Suprapubic skin (tissue), 4 donors: Measurements from ENCODE around the gene DTNB.

ENCODE experiments used
- CTCF ChIP-seq, 2 donors: fragments of 200-600 bp in 1 of 2; fragments of 450-650 bp in 1 of 2; sonication (generic) in 1 of 2; IDR thresholded peaks; one replicate each; pipeline ENCODE4 v1.5.1; 2016 to 2019; ENCODE audit warnings: antibody characterized with exemption in 2 of 2, mild to moderate bottlenecking in 1 of 2, moderate library complexity in 1 of 2
- POLR2A ChIP-seq, 2 donors: fragments of 450-650 bp; IDR thresholded peaks; one replicate each; pipeline ENCODE4 v1.6.1; 2017; ENCODE audit warnings: antibody characterized with exemption in 2 of 2, mild to moderate bottlenecking in 2 of 2, moderate library complexity in 2 of 2
- POLR2AphosphoS5 ChIP-seq, 3 donors: sonication (generic); formaldehyde crosslinking; IDR thresholded peaks; one replicate each; pipeline ENCODE4 v1.6.1; 2017; ENCODE audit warnings: antibody characterized with exemption in 3 of 3

DNA sequence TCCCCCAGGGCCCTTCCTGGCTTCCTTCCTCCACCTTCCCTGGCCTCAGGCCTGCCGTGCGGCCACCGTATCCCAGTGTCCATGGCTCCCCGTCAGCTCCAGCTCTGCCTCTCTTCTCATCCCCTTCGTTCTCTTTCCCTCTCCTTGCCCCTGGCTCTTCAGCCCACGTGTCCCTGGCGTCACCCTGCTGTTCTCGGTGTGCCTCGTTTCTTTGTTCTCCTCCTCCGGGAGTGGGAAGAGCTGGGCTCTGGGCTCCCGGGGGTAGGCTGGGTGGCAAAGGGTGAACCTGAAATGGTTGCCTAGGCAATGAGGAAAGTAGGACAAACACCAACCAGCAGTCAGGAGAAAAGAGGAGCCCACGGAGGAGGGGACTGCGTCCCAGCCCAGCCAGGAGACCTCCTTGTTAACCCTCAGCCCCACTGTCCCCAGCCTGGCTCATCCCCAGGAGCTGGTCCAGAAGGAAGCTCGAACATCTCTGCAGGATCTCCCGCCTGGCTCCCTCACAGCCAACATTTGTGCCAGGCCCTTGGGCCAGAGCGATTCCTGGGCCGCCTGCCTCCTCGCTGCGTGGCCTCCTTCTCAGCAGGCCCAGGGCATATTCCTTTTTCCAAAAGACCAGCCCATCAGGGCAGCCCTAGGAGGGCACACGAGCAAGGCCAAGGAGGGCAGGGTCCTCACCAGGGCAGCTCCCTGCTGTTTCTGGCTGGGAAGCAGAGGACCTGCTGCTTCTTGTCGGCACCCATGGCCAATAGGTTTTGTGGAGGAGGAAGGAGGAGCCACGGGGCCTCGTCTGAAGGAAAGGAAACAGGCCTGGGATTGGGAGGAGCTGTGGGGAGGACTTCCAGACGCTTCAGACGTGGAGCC lies 300.7 kb downstream of the DTNB start:
- no peak for TF ChIP-seq CTCF (IDR thresholded peaks at IDR 0.05)
- TF ChIP-seq POLR2A (IDR thresholded peaks at IDR 0.05), result no peak
- TF ChIP-seq POLR2AphosphoS5 (IDR thresholded peaks at IDR 0.05), result no peak
